GM18511 (cell line): Measurements from ENCODE around the gene MGAT5B.

ENCODE experiments used
- ATAC-seq: cut with Tn5 transposase; IDR thresholded peaks from one replicate; pipeline ENCODE4 v1.9.1; 2021; ENCODE audit warnings: mild to moderate bottlenecking, moderate library complexity; ENCODE audit not compliant: unreplicated experiment

MGAT5B gene

GRCh38 chr17:76878568-76878967, 10.4 kb downstream of the MGAT5B start:
- ATAC-seq = no peak

- no peak for ATAC-seq
These were observed 11.1 kb downstream of the MGAT5B start for GRCh38 chr17:76879254-76879653.

GRCh38 chr17:76879691-76880090, 11.5 kb downstream of the MGAT5B start:
- ATAC-seq = no peak

DNA sequence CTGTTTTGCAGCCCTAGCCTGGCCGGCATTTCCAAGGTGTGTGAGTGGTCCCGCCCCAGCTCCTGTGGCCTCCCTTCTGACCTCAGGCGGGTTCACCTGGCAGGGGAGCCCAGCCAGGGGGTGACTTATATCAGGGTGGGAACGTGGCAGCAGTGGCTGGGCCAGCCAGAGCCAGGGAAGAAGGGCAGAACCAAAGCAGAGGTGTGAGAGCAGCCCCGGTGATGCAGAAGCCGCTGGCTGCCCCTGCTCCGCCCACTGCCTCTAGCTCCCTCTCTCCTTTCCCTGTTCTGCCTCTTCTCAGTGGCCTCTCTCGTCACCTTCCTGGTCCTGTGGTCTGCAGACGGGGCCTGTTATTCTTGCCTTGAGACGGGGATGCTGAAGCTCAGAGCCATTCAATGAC, 12.1 kb downstream of the MGAT5B start:
- ATAC-seq = no peak

GRCh38 chr17:76880971-76881370, 12.8 kb downstream of the MGAT5B start:
- no peak for ATAC-seq

DNA sequence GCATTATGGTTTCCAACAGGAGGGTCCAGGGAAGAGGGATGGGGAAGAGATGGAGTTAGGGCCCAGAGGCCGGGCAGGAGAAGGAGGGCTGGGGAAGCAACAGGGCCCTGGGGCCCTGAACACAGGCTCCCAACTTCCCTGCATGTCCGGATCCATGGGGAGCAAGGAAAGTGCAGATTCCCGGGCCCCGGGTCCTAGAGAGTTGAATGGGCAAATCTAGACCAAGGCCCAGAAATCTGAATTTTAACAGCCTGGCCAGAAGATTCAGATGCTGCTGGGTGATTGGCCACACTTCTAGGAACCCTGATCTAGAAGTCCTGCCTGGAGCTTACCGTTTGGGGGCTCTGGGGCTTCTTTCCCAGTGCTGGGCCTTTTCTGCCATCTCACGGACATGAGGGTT, 13.2 kb downstream of the MGAT5B start:
- ATAC-seq = no peak

DNA sequence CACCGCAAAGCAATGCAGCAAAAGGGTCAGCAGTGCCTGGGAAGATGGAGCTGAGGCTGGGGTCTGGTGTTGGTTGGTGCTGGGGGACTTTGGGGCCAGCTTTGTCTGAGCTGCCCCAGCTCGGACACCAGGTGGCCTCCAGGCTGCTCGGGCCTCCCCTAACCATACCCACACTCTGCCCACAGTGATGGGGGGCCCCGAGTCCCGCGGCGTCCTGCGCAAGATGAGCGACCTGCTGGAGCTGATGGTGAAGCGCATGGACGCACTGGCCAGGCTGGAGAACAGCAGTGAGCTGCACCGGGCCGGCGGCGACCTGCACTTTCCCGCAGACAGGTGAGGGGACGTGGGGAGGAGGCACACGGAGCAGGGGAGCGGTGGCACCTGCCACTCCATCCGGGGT, 13.8 kb downstream of the MGAT5B start:
- ATAC-seq = no peak

DNA sequence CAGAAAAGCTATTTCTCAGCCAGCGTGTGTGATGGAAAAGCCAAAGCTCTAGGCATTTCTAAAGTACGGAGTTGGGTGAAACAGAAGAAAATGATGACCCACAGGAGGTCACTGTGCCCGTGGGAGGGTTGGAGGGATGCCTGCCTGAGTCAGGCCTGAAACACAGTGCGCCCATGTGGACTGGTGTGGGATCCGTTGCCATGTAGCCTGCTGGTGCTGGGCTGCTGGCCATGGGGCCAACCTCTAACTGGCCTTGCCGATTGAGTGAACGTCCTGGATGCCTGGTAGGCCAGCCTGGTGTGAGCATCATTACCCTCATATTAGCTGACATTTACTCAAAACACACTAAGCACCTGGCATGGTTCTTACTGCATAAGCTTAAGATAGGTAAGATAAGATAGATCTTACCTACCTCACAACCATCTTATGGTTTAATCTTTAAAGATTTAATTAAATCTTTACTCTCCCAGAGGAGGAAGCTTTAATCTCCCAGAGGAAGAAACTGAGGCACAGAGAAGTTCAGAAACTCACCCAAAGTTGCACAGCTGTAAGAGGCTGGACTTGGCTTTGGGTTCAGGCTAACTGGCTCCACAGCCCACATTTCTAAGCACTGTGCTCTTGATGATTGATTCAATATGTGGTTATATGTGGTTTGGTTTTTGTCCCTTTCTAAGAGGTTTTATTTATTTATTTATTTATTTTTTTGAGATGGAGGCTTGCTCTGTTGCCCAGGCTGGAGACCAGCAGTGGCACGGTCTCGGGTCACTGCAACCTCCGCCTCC, 15.7 kb downstream of the MGAT5B start:
- ATAC-seq = no peak

DNA sequence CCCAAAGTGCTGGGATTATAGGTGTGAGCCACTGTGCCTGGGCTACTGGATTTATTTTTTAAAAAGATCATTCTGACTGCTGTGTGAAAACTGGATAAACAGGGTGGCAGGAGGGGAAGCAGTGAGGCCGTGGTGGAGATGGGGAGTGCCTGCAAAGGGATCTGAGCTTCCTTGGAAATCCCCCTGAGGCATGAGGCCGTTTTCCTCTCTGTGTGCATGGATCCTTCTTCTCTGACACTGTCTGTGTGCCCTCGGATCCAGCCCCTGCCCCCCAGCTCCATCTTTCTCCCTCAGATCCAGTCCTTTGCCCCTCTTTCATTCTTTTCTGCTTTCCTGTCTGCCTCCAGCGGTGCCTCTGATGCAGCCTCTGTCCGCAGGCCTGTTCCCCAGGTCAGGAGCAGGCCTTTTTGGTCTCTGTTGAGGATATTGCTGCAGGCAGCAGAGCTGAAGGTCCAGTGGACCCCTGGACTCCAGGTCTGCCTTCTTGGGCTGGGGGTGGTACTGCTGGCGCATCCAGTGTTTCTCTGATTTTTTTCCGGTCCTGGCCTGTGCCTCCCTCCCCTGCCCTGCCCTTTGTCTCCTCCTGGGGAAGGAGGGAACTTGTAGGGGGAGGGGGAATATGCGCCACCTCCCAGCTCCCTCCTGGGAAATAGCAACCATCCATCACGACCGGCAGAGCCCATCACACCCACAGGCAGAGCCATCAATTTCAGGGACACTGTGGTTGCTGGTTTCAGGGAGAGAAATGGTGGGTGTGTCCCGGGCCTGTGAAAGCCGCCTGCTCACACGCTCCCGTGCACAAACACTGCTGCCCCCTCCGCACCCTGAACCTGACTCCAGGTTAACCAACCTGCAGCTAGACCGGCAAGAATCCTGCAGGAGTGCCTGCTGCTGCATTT, 17.0 kb downstream of the MGAT5B start:
- no peak for ATAC-seq

DNA sequence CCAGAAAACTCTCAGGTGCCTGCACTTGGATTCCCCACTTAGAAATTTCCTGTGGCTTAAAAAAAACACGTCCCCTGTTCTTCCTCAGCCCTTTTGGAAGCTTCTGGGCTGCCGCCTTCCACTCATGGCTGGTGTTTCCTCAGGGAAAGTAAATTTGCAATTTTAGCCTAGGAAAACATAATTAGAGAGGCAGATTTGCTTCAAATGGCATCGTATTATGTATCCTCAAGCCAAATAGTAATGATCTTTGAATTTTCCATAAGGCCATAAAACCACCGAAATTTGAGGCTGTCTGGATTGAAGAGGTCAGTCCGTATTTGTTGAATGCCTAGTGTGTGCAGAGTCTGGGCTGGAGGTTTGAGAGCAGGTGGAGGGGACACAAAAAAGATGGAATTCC, 17.7 kb downstream of the MGAT5B start:
- no peak for ATAC-seq

GRCh38 chr17:76886395-76886794, 18.2 kb downstream of the MGAT5B start:
- ATAC-seq = no peak

GRCh38 chr17:76887802-76888201, 19.6 kb downstream of the MGAT5B start:
- ATAC-seq = no peak

DNA sequence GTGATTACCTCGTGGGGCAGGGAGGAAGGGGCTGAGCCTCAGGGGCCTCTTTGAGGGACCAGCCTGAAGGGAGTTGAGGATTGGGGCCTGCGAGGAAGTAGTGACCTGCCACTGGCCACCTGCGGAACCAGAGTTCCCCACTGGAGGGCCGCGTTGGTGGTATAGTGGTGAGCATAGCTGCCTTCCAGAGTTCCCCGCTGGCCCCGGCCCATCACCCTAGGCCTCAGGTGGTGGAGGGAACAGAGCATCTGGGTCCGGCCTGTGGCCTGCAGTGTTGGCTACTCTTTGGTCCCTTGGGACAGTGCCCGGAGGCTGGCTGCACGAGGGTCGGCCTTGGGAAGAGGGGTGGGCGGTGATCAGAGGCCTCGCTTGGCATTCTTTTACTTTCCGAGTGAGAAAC, 20.5 kb downstream of the MGAT5B start:
- ATAC-seq = no peak

- ATAC-seq = no peak
These were observed 21.1 kb downstream of the MGAT5B start for GRCh38 chr17:76889323-76889722.

GRCh38 chr17:76892329-76892728, 24.1 kb downstream of the MGAT5B start:
- no peak for ATAC-seq

DNA sequence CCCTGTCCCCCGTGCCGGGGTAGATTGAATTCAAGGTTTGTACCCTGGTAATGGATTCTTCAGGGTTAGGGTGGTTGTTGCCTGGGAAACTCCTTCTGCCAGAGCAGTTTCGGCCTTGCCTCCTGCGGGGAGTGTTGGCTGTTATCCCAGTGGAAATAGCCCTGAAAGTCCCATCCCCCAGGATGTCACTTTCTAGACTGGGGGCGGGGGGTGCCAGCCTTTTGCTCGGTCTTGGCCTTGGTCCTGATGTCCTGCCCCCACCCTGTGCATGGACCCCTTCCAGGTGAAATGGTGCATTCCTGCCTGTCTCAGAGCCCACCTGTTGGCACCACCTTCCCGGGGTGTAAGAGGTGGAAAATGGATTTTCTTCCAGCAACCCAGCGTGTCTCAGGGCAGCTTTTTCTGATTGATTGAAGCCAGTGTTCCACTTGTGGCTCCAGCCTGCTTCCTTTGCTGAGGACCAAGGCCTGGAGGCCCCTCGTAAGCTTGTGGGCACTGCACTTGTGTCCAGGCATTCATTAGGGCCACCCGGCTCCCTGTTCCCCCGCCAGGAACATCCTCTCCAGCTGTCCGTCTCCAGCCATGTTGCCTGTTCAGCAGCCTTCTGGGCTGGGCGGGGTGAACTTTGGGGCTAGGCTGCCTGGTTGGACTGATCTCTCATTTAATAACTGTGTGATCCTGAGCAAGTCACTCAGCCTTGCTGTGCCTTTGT, 25.6 kb downstream of the MGAT5B start:
- no peak for ATAC-seq

GRCh38 chr17:76894842-76895241, 26.6 kb downstream of the MGAT5B start:
- no peak for ATAC-seq

- no peak for ATAC-seq
These were observed 28.8 kb downstream of the MGAT5B start for GRCh38 chr17:76897023-76897422.

- no peak for ATAC-seq
These were observed 31.2 kb downstream of the MGAT5B start for GRCh38 chr17:76899414-76899813.

GRCh38 chr17:76900723-76901122, 32.5 kb downstream of the MGAT5B start:
- no peak for ATAC-seq

DNA sequence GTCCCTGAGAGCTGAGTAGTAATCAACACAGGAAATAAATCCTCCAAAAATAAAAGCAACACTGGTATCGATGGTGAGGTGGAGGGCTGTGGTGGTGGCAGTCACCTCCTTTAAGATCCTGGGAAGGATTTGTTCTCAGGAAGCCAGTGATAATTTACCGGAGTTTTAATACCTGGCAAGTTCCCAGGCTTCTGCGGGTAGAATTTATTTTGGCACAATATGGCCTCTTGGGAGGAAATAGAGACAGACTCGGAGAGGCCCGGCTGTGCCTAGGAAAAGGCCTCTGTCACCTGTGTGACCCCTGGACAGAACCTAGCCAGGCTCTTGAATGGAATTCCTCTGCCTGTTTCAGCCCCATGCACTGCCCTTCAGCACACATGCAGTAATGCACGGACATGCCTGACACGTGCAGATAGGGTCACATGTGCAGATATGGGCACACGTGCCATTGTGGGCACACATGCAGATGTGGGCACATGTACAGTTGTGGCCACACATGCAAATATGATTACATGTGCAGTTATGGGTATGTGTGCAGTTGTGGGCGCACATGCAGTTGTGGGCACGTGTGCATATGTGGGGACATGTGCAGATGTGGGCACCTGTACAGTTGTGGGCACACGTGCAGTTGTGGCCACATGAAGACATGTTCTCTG, 33.5 kb downstream of the MGAT5B start:
- ATAC-seq = no peak
